Muscle of back (tissue), 11 donors: ENCODE measurements around the gene PRDX5. TPM values are rescaled to one million over a fixed set of nuclear protein-coding genes. Genes with fewer than 3 reads are reported as not detected.

ENCODE experiments used
- DNase-seq, 3 donors: peaks; one replicate each; pipeline versions ENCODE4 v3.0.0 to v3.0.0-alpha.2; 2013
- polyA plus RNA-seq, 10 donors: library from polyadenylated mRNA; unstranded; fragments of 120-200 nt; gene quantifications; one replicate each; pipeline ENCODE4 v1.2.1, GENCODE V29; 2013; ENCODE audit not compliant: insufficient read length in 10 of 10

The PRDX5 gene
- polyA plus RNA-seq, 10 donors: 109 to 184 (median 124) TPM

DNA sequence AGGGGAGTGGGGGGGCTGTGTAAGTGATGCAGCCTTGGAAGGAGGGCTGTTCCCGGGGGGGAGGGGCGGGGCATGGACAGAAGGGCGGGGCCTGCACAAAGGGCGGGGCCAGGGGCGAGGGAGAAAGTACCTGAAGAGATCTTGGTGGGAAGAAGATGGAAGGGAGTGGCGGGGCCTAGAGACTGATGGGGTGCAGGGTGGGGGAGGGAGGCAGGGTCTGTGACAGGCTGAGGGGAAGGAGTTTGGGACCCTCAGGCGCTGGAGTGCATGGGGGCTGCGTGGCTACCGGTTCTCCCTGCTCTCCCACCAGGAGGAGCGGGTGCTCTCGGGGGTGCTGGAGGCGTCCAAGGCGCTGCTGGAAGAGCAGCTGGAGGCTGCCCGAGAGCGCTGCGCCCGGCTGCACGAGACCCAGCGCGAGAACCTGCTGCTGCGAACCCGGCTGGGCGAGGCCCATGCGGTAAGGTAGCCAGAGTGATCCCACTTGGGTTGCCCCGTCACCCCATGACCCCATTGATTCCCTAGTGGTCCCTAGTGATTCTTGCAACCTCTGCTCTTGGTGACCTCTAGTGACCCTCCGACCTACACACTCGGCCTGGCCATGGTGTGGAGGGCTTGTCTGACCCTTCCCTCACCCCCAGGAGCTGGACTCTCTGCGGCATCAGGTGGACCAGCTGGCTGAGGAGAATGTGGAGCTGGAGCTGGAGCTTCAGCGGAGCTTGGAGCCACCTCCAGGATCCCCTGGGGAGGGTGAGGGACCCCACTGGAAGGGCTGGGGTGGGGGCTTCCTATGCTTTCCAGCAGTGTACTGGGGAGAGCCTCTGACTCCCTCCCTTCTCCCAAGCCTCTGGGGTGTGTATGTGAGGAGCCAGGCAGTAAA lies 25.2 kb downstream of the PRDX5 start:
- no peak for DNase-seq

- no peak for DNase-seq
These were observed 26.0 kb downstream of the PRDX5 start for GRCh38 chr11:64343767-64344559.

DNA sequence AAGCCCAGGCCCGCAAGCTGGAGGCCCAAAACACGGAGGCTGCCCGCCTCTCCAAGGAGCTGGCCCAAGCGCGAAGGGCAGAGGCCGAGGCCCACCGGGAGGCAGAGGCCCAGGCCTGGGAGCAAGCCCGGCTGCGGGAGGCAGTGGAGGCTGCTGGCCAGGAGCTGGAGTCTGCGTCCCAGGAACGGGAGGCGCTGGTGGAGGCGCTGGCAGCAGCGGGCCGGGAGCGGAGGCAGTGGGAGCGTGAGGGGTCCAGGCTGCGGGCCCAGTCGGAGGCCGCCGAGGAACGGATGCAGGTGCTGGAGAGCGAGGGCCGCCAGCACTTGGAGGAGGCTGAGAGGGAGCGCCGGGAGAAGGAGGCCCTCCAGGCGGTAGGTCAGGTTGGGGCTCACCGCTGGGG lies 26.9 kb downstream of the PRDX5 start:
- peak in 1 of 3 donors; percentile 83 for DNase-seq

GRCh38 chr11:64347193-64347867 lies 29.4 kb downstream of the PRDX5 start:
- DNase-seq: no peak

DNA sequence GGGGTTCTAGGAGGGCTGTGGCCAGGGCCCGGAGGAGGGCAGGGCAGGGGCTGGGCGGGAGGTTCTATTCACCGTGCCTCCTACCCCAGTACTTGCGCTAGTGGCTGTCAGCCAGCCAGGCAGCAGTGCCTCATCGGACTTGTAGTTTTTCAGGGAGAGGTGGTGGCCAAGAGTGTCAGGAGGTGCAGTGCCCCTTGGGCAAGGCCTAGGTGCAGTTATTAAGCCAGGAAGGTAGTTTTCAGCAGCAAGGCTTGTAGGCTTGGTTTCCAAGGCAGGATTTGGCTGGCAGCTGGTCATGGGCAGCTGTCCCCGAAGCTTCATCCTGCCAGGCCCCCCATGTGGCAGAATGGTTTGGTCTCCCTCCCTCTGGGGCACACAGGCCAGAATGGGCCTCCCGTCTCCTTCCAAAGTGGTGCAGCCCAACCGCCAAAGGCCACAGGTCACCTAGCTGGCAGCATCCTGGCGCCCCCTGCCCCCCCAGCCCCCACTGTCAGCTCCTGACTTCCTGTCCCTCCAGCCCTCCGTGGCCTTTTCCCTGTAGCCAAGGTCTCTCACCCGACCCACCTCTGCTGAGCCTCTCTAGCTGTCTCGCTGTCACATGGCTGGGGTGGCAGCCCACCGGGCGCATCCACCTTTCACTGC lies 30.6 kb downstream of the PRDX5 start:
- no peak for DNase-seq

DNA sequence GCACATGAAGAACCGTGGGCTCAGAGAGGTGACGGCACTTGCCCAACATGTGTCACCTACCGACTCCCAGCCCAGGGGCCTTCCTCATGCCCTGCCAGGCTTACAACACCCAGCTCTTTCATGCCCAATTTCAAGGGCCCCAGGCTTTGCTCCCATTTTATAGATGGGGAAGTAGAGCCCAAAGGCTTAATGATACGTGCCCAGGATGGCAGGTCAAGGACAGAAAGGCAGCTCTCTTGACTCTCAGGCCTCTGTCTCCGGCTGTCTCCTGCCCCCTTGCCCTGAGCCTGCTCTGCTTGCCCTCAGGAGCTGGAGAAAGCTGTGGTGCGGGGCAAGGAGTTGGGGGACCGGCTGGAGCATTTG lies 31.1 kb downstream of the PRDX5 start:
- DNase-seq: no peak

DNA sequence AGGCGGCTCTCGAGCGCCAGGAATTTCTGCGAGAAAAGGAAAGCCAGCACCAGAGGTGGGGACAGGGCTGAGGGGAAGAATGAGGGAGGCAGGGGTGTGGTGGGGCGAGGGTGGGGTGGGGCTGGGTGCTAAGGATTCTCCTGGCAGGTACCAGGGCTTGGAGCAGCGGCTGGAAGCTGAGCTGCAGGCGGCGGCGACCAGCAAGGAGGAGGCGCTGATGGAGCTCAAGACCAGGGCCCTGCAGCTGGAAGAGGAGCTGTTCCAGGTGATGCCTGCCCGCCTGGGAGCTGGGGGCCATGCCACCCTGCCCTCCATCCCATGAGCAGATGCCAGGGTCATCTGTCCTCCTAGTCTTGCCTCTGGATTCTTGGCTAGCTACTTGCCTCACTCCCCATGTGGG lies 31.5 kb downstream of the PRDX5 start:
- DNase-seq: no peak

GRCh38 chr11:64351136-64351631 lies 33.3 kb downstream of the PRDX5 start:
- DNase-seq: no peak

DNA sequence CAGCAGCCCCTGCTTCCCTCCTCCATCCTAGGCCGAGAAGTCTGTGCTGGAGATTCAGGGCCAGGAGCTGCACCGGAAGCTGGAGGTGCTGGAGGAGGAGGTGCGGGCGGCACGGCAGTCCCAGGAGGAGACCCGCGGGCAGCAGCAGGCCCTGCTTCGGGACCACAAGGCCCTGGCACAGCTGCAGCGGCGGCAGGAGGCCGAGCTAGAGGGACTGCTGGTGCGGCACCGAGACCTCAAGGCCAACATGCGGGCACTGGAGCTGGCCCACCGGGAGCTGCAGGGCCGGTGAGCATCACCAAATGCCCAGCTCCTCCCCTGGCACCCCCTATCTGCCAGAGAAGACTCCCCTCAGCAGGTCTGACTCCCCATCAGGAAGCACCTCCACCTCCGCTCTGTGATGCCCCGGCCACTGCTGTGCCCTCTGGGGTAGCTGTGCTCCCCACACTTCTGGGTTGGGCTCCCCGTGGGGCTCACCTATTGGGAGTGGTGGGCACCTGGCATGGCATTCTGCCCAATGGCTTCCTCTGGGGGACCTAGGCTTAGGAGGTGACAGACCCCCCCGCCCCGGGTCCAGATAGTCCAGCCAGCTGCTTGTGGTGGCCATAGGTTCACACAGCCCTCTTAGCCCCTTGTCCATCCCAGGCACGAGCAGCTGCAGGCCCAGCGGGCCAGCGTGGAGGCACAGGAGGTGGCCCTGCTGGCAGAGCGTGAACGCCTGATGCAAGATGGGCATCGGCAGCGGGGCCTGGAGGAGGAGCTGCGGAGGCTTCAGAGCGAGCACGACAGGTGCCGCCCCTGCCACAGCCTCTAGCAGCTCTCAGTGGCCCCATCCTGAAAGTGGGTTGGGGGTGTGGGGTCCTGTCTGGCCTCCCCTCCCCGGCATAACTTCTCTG lies 34.4 kb downstream of the PRDX5 start:
- DNase-seq: peak in 1 of 3 donors; percentile 53

- DNase-seq: peak in 1 of 3 donors; percentile 57
These were observed 35.2 kb downstream of the PRDX5 start for GRCh38 chr11:64352995-64353714.

GRCh38 chr11:64353715-64354506 lies 36.0 kb downstream of the PRDX5 start:
- no peak for DNase-seq

DNA sequence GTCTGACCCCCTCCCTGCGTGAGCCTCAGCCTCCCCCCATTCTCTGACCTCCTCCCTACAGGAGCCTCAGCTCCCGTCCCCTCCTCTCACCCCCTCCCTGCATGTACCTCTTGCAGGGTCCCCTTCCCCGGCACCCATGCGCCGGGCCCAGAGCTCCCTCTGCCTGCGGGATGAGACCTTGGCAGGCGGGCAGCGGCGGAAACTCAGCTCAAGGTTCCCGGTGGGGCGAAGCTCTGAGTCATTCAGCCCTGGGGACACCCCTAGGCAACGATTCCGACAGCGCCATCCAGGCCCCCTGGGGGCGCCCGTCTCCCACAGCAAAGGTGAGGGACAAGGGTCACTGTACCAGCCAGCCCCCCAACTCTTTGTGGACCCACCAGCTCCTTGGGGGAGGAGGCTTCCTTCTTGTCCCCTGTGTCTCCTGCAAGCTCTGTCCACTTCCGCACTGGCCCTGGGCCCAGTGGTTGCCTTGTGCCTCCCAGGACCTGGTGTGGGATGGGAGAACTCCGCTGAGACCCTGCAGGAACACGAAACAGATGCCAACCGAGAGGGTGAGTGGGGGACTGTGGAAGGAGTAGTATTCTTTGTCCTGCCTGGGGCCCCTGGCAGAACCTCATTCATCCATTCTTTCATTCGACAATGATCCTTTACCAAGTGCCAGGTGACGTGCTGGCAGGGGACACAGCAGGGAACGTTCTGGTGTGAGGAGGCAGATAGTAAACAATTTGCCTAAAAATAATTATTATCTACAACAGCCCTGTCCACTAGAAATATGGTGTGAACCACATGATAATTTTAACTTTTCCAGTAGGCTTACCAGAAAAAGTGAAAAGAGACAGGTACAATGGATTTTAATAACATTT lies 37.4 kb downstream of the PRDX5 start:
- peak; percentile 56 to 79 (median 61) for DNase-seq

DNA sequence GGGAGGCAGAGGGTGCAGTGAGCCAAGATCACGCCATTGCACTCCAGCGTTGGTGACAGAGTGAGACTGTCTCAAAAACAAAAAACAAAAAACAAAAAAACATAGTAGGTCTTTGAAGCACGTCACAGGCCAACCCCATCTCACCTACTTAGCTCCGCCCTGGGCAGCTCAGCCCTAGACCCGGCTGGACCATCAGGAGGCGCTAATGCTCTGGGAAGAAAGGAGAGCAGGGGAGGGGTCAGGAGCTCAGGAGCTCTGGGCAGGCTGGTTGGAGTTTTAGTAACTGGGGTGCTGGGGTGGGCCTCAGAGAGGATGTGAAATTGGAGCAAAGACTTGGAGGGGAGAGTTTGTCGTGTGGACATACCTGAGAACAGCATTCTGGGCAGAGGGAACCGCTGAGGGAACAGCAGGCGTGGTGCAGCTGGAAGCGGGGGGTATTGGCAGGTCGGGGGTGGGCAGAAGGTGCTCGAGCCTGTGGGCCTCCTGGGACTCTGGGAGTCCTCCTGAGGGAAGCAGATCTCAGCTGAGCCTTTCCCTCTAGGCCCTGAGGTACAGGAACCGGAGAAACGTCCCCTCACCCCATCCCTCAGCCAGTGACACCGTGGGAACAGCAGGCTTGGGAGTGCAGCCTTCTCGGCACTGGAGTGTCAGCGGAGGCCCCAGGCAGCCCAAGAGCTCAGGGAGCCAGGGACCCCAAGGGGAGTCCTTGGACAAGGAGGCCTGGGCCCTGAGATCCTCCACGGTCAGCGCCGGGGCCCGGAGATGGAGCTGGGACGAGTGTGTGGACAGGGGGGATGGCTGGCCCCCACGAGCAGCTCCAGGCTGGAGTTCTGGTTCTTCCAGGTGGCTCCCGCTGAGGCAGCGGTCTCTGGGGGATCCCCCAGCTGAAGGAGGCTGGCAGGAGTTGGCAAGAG lies 38.8 kb downstream of the PRDX5 start:
- DNase-seq: no peak

DNA sequence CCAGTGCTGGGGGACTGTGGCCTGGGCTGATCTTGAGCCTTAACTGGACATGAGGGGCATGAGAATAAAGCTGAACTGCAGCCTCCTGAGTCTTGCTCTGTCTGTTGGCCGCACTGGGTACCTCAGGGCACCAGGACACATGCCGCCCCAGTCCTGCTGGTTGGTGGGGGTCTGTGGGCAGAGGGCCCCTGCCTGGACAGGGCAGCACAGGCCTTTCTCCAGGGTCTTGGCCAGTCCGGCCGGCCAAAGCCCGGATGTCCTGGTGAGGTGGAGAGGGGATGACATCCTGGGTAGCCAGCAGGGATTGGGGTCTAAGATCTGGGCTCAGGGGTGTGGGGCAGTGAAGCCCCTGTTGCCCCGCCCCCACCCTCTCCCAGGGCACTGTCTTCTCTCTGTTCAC lies 39.5 kb downstream of the PRDX5 start:
- no peak for DNase-seq

- DNase-seq: no peak
These were observed 40.1 kb downstream of the PRDX5 start for GRCh38 chr11:64357904-64358535.

DNA sequence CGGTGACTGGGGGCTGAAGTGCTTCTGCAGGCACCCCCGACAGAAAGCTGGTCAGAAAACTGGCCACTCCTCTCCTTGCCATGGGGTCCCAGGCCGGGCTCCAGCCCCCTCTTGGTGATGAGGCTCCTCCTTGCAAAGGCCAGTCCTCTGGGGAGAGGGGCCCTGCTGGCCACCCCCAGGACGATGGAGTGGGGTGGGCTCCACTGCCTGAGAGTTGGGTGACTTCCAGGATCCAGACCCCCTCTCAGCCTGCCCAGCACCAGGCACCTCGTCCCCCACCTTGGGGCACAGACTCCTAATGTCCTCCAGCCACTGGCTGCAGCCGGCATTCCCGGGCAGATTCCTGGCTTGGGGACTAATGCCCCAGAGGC lies 40.6 kb downstream of the PRDX5 start:
- no peak for DNase-seq
